Ascending aorta (tissue), 2 donors: ENCODE results near the gene SURF1. TPM values are rescaled to one million over a fixed set of nuclear protein-coding genes. Genes with fewer than 3 reads are reported as not detected.

ENCODE experiments used
- DNase-seq, 2 donors: peaks; one replicate each; pipeline ENCODE4 v3.0.0-alpha.2; 2019; ENCODE audit warnings: low spot score in 2 of 2
- H3K27ac ChIP-seq, 2 donors: fragments of 200-600 bp; sonication (generic); one replicate each; pipeline ENCODE4 v1.5.1; 2016 to 2017; ENCODE audit warnings: mild to moderate bottlenecking in 1 of 2
- H3K27me3 ChIP-seq: fragments of 200-600 bp; sonication (generic); one replicate; pipeline ENCODE4 v1.5.1; 2017
- H3K36me3 ChIP-seq, 2 donors: fragments of 200-600 bp; sonication (generic); one replicate each; pipeline ENCODE4 v1.5.1; 2016
- H3K4me1 ChIP-seq, 2 donors: fragments of 200-600 bp; sonication (generic); one replicate each; pipeline ENCODE4 v1.5.1; 2016 to 2017; ENCODE audit warnings: mild to moderate bottlenecking in 1 of 2
- H3K4me3 ChIP-seq, 2 donors: fragments of 200-600 bp; sonication (generic); one replicate each; pipeline ENCODE4 v1.5.1; 2016 to 2017; ENCODE audit warnings: mild to moderate bottlenecking in 1 of 2
- H3K9me3 ChIP-seq, 2 donors: fragments of 200-600 bp; sonication (generic); one replicate each; pipeline ENCODE4 v1.5.1; 2016
- CTCF ChIP-seq, 3 experiments: fragments of 200-600 bp in 2 of 3; fragments of 450-650 bp in 1 of 3; sonication (generic) in 2 of 3; IDR thresholded peaks; one replicate each; pipeline ENCODE4 v1.5.1; 2016 to 2019; ENCODE audit warnings: antibody characterized with exemption in 3 of 3, mild to moderate bottlenecking in 1 of 3, moderate library complexity in 1 of 3
- intact Hi-C: fragments of 100-400 bp; cut with DNase I; formaldehyde crosslinking; loops from one replicate; pipeline ENCODE4 v1.15.1; 2023
- total RNA-seq: library from RNA; depleted of rRNA; stranded (reverse); fragments of >200 nt; gene quantifications from one replicate; pipeline ENCODE4 v1.1.0, GENCODE V29; 2016

Gene SURF1
- total RNA-seq, 1 donor from 2014 or later = 19.9 TPM

GRCh38 chr9:133344071-133344470 lies 12.2 kb downstream of the SURF1 start:
- no peaks in the 10 kb centered on the region for H3K9me3 ChIP-seq
- intact Hi-C loops = loop anchor here (10.0 kb wide), 1 partner anchor 989 kb away; the partner anchor contains the start of gene SETX
- H3K4me1 ChIP-seq = peaks cover 6 to 18% of the 10 kb centered on the region in 2 donors
- H3K4me3 ChIP-seq = no peak overlapping the region
- no peak for DNase-seq
- H3K36me3 ChIP-seq = peaks cover 40 to 67% of the 10 kb centered on the region in 2 donors
- no peaks in the 10 kb centered on the region for H3K27me3 ChIP-seq
- no peak for TF ChIP-seq CTCF (IDR thresholded peaks at IDR 0.05)
- H3K27ac ChIP-seq = no peak overlapping the region

- Histone ChIP-seq H3K27ac (no peak overlapping the region), H3K9me3 (no peaks in the 10 kb centered on the region), H3K27me3 (no peaks in the 10 kb centered on the region), H3K4me3 (no peak overlapping the region), H3K36me3 (peaks cover 40 to 66% of the 10 kb centered on the region in 2 donors), H3K4me1 (peaks cover 6 to 13% of the 10 kb centered on the region in 2 donors)
- TF ChIP-seq CTCF (IDR thresholded peaks at IDR 0.05) = no peak
- intact Hi-C loops = loop anchor here (10.0 kb wide), 1 partner anchor 988 kb away; the partner anchor contains the start of gene SETX
- DNase-seq = no peak
Observed at GRCh38 chr9:133342570-133342969, 13.7 kb downstream of the SURF1 start.

GRCh38 chr9:133342069-133342406 lies 14.2 kb downstream of the SURF1 start:
- Histone ChIP-seq H3K4me1 (peaks cover 6 to 10% of the 10 kb centered on the region in 2 donors), H3K4me3 (no peak overlapping the region), H3K36me3 (peaks cover 40 to 66% of the 10 kb centered on the region in 2 donors), H3K27me3 (no peaks in the 10 kb centered on the region), H3K27ac (no peak overlapping the region), H3K9me3 (no peaks in the 10 kb centered on the region)
- DNase-seq = no peak
- intact Hi-C loops = loop anchor here (10.0 kb wide), 1 partner anchor 987 kb away; the partner anchor contains the start of gene SETX
- no peak for TF ChIP-seq CTCF (IDR thresholded peaks at IDR 0.05)

GRCh38 chr9:133341369-133342068 lies 14.8 kb downstream of the SURF1 start:
- no peak for TF ChIP-seq CTCF (IDR thresholded peaks at IDR 0.05)
- Histone ChIP-seq H3K9me3 (no peaks in the 10 kb centered on the region), H3K4me3 (peak overlapping the region in 1 of 2 donors; percentile 8), H3K4me1 (peaks cover 7 to 9% of the 10 kb centered on the region in 2 donors), H3K27ac (no peak overlapping the region), H3K27me3 (no peaks in the 10 kb centered on the region), H3K36me3 (peaks cover 40 to 66% of the 10 kb centered on the region in 2 donors)
- intact Hi-C loops = loop anchor here (10.0 kb wide), 1 partner anchor 987 kb away; the partner anchor contains the start of gene SETX
- DNase-seq = peak; percentile 47 to 78

- Histone ChIP-seq H3K27me3 (no peaks in the 10 kb centered on the region), H3K36me3 (peaks cover 40 to 66% of the 10 kb centered on the region in 2 donors), H3K27ac (peak overlapping the region in 1 of 2 donors; percentile 9), H3K4me3 (peak overlapping the region in 1 of 2 donors; percentile 8), H3K4me1 (peaks cover 4 to 7% of the 10 kb centered on the region in 2 donors), H3K9me3 (no peaks in the 10 kb centered on the region)
- intact Hi-C loops = loop anchor here (10.0 kb wide), 1 partner anchor 986 kb away; the partner anchor contains the start of gene SETX
- no peak for TF ChIP-seq CTCF (IDR thresholded peaks at IDR 0.05)
- no peak for DNase-seq
Observed at GRCh38 chr9:133340916-133341315, 15.4 kb downstream of the SURF1 start.
